HG02759 (cell line): ENCODE results near the gene MLEC.
A peak's percentile ranks its signal among the peaks of the same experiment; 100 is the strongest.
"Not testable (repeated sequence)": the region's sequence is repeated elsewhere in the genome, so short reads cannot be mapped to it uniquely, and the experiment has no call there.

Experiments
- ATAC-seq: cut with Tn5 transposase; IDR thresholded peaks from one replicate; pipeline ENCODE4 v1.9.1; 2021; ENCODE audit warnings: mild to moderate bottlenecking, moderate library complexity; ENCODE audit not compliant: unreplicated experiment

The MLEC gene

GRCh38 chr12:120720234-120720986 lies 33.5 kb downstream of the MLEC start:
- ATAC-seq: no peak

GRCh38 chr12:120720987-120721801 lies 34.2 kb downstream of the MLEC start:
- ATAC-seq: no peak

- ATAC-seq: no peak
These were observed 34.9 kb downstream of the MLEC start for GRCh38 chr12:120721866-120722265.

- ATAC-seq: no peak
These were observed 35.8 kb downstream of the MLEC start for GRCh38 chr12:120722784-120723183.

- no peak for ATAC-seq
These were observed 37.8 kb downstream of the MLEC start for GRCh38 chr12:120724720-120725119.

GRCh38 chr12:120725151-120725658 lies 38.3 kb downstream of the MLEC start:
- peak; percentile 3 for ATAC-seq

- ATAC-seq: peak; percentile 98
These were observed 38.9 kb downstream of the MLEC start, which contains the start of gene ACADS for GRCh38 chr12:120725659-120726509. TSS of gene ACADS (plus strand) at chr12:120725826. CDS start at chr12:120725886, 60 bp downstream.

GRCh38 chr12:120726510-120726793 lies 39.5 kb downstream of the MLEC start:
- ATAC-seq: no peak

- ATAC-seq: no peak
These were observed 40.0 kb downstream of the MLEC start for GRCh38 chr12:120726961-120727360.

- ATAC-seq: not testable (repeated sequence)
These were observed 45.2 kb downstream of the MLEC start for GRCh38 chr12:120732198-120732597.

- ATAC-seq: no peak
These were observed 46.6 kb downstream of the MLEC start for GRCh38 chr12:120733574-120733973.

- no peak for ATAC-seq
These were observed 47.3 kb downstream of the MLEC start for GRCh38 chr12:120734210-120734609.

GRCh38 chr12:120735181-120735580 lies 48.2 kb downstream of the MLEC start:
- ATAC-seq: no peak

GRCh38 chr12:120736404-120737331 lies 49.7 kb downstream of the MLEC start:
- ATAC-seq: no peak

- no peak for ATAC-seq
These were observed 50.8 kb downstream of the MLEC start for GRCh38 chr12:120737557-120738251.

- no peak for ATAC-seq
These were observed 51.5 kb downstream of the MLEC start for GRCh38 chr12:120738252-120739030.

GRCh38 chr12:120739031-120739762 lies 52.2 kb downstream of the MLEC start:
- no peak for ATAC-seq
